ENCODE measurements around the gene BCL2L11.

The BCL2L11 gene

DNA sequence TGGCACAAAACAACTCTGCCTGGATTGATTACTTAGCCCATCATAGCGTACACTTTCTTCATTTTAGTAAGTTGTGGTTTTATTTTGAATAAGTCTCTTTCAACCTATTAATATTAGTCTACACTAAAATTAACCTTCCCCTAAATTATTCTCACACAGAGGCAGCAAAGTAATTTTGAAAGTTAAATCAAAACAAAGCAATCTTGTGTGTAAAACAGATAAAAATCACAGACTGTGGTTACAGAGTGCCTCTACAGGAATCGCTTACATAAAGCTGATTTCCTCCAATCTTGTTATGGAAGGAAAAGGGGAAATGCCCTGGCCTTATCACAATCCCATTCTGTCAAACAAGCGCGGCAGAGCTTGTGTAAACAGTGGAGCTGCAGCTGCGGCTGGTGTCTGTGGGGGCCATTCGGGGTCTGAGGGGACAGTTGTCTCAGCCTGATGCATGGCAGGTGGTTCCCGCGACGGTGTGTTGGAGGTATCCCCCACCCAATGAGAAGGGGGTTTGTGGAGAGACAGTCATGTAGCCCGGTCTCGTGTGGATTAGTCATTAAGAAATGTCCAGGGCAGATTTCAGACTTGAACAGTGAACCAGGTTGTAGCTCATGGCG lies 42.1 kb downstream of the BCL2L11 start:
- Mint-ChIP-seq H3K4me3 (no peak overlapping the region), H3K36me3 (ENCODE audit: low read depth) (peaks cover 72% of the 10 kb centered on the region), H3K27me3 (peaks cover 2% of the 10 kb centered on the region), H3K27ac (peak overlapping the region; percentile 46), H3K9me3 (no peaks in the 10 kb centered on the region), H3K4me1 (peaks cover 52% of the 10 kb centered on the region)
- no peak for DNase-seq
- peak; percentile 48 for ATAC-seq

DNA sequence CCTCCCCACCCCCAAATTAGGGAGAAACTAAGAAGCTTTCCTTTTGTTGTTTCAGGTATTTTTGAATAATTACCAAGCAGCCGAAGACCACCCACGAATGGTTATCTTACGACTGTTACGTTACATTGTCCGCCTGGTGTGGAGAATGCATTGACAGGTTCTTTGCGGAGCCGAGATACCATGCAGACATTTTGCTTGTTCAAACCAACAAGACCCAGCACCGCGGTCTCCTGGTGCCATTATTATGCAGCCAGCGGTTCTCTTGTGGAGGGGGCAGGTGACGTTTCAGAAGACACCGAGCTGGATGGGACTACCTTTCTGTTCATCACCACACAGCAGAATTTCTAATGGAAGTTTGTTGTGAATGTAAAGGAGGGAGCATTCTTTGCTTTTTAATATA lies 43.4 kb downstream of the BCL2L11 start:
- no peaks in the 10 kb centered on the region for H3K9me3 Mint-ChIP-seq
- H3K27ac Mint-ChIP-seq: no peak overlapping the region
- DNase-seq: no peak
- H3K27me3 Mint-ChIP-seq: peaks cover 2% of the 10 kb centered on the region
- no peak overlapping the region for H3K4me3 Mint-ChIP-seq
- ATAC-seq: no peak
- peaks cover 55% of the 10 kb centered on the region for H3K4me1 Mint-ChIP-seq
- peaks cover 63% of the 10 kb centered on the region for H3K36me3 Mint-ChIP-seq (ENCODE audit: low read depth)

DNA sequence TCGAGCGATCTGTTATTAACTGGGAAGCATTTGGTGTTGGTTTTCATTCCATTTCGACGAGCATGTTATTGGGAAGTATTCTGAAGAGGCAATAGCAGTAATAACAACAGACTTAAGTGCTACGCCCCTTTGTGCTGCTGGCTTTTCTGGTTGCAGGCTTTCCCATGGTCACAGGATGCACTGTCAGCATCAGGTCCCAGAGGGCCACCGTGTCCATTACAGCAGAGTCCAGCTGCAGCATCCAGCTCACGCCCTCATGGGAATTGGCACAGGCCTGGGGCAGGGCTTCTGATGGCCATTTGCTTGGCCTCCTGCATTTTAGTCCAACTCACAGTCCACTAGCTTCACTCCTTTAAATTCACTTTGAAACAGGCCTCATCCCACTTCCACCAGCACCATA lies 44.4 kb downstream of the BCL2L11 start:
- Mint-ChIP-seq H3K27ac (no peak overlapping the region), H3K4me3 (no peak overlapping the region), H3K27me3 (peaks cover 5% of the 10 kb centered on the region), H3K9me3 (no peaks in the 10 kb centered on the region), H3K4me1 (peaks cover 57% of the 10 kb centered on the region), H3K36me3 (ENCODE audit: low read depth) (peaks cover 54% of the 10 kb centered on the region)
- DNase-seq (no peak), ATAC-seq (no peak)

DNA sequence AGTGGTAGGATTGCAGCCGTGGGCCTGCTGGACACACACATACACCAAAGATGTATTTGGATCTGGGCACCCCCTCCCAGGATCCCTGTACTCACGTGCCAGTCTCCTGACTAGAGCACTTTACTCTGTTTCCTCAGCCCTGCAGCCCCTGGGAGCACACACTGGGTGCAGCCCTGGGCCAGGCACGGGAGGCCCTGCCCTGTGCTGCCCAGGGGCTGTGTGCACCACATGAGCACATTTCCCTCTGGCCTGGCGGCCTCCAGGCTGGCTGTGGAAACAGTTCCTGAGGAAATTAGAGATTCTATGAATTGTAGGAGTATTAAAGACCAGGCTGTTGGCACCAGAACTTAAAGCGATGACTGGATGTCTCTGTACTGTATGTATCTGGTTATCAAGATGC lies 45.4 kb downstream of the BCL2L11 start:
- Mint-ChIP-seq H3K4me1 (peaks cover 49% of the 10 kb centered on the region), H3K9me3 (no peaks in the 10 kb centered on the region), H3K27ac (no peak overlapping the region), H3K27me3 (peaks cover 6% of the 10 kb centered on the region), H3K36me3 (ENCODE audit: low read depth) (peaks cover 45% of the 10 kb centered on the region), H3K4me3 (no peak overlapping the region)
- DNase-seq (no peak), ATAC-seq (no peak)

DNA sequence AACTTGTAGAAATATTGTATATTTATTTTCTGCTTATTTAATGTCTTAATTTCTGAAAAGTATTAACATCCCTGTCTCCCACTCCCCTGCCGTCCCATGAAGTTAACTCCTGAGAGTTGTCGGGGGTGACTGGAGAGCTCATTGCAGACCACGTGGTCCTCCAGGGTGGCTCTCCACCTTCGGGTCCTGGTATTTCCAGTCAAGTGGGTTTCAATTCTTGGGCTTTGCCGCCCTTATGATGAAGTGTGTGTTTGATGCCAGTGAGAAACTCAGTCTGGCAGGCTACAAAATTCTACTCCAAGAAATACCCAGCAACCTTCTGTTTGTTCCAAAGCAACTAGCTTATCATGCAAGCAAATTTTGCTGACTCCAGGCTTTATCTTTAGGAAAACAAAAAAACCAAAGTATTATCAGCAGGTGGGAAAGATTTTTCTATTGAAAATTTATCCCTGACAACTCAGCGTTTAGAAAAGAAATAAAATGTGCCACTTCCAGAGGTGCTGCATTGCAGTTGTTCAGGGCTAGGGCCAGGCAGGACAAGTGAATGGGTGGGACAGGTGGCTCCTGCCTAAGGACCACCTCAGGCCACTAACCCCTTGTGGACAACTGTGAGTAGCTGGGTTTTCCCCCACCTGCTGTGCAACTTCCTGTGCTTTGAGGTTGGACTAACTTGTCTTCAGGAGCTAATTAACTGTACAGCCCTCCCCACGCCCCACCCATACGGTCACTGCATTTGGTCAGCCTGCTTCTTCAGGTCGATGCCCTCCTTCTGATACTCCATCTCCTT lies 46.6 kb downstream of the BCL2L11 start:
- Mint-ChIP-seq H3K27me3 (peaks cover 10% of the 10 kb centered on the region), H3K27ac (no peak overlapping the region), H3K4me1 (peaks cover 39% of the 10 kb centered on the region), H3K4me3 (no peak overlapping the region), H3K9me3 (no peaks in the 10 kb centered on the region), H3K36me3 (ENCODE audit: low read depth) (peaks cover 35% of the 10 kb centered on the region)
- ATAC-seq (no peak), DNase-seq (no peak)

DNA sequence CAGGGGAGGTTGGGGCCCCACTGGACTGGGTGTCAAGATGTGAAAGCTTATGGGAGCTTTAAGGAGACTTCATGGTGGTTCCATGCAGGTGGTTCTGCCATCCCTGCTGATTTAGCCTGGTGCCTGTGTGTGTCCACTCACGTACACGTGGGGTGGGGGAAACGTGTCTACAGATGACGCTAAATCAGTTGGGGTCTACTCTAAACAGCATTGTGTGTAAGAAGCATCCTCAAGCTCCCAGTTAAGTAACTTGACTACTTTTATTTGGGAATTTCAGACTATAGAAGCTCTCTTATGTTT lies 47.1 kb downstream of the BCL2L11 start:
- no peak overlapping the region for H3K27ac Mint-ChIP-seq
- ATAC-seq (no peak), DNase-seq (no peak)
- no peak overlapping the region for H3K4me3 Mint-ChIP-seq
- H3K36me3 Mint-ChIP-seq (ENCODE audit: low read depth): peaks cover 30% of the 10 kb centered on the region
- peaks cover 34% of the 10 kb centered on the region for H3K4me1 Mint-ChIP-seq
- no peaks in the 10 kb centered on the region for H3K9me3 Mint-ChIP-seq
- H3K27me3 Mint-ChIP-seq: peaks cover 10% of the 10 kb centered on the region

DNA sequence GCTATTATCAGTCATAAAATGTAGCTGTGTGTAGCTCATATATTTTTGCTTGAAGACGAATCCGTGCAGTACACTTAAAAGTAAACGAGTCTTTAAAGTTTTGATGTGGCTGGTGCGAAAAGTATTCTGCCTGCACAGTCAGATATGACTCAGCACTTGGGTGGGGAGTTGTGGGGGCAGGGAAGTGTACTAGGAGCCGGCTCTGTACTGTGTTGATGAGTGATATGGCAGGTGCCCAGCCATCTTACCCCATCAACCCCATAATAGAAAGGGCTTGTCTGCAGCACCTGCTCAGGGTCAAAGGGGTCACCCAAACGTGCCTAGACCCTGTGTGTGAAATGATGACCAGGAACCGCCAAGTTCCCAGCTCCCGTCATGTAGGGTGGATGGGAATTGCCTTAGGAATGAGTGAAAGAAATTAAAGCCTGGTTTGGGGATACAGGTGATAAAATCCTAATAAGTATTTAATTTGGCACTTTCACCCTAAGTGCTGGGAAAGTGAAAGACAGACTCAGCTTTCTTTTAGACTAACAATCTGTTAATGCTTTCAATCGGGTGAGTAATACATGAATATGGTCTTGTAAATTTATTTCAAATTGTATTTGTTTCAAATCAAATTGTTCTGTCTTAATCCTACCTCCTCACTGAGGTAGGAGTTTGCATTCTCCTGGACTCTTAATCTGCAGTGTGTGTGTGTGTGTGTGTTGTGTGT lies 48.0 kb downstream of the BCL2L11 start:
- Mint-ChIP-seq H3K9me3 (no peaks in the 10 kb centered on the region), H3K27ac (peak overlapping the region; percentile 20), H3K27me3 (peaks cover 10% of the 10 kb centered on the region), H3K4me1 (peaks cover 27% of the 10 kb centered on the region), H3K4me3 (no peak overlapping the region), H3K36me3 (ENCODE audit: low read depth) (peaks cover 23% of the 10 kb centered on the region)
- peak; percentile 86 for ATAC-seq
- DNase-seq: peak; percentile 64

DNA sequence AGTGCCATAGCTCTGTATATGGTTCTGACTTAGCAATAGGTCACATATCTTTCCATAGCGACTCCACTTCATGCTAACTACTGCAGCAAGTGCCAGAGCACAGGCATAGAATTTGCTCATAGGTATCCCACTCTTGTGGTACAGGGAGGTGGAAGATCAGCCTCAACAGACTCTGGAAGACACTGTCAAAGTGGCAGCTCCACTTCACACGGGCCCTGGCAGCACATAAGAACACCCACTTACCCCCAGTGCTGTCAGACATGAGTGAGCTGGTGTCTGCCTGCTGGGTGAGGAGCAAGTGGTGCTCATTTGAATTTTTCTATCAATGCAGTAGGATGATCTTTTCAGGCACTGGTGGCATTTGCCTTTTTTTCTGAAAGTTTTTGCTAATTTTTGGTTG lies 48.6 kb downstream of the BCL2L11 start:
- peak; percentile 34 for ATAC-seq
- peaks cover 10% of the 10 kb centered on the region for H3K27me3 Mint-ChIP-seq
- H3K27ac Mint-ChIP-seq: peak overlapping the region; percentile 20
- H3K4me1 Mint-ChIP-seq: peaks cover 27% of the 10 kb centered on the region
- no peak overlapping the region for H3K4me3 Mint-ChIP-seq
- no peaks in the 10 kb centered on the region for H3K9me3 Mint-ChIP-seq
- DNase-seq: no peak
- H3K36me3 Mint-ChIP-seq (ENCODE audit: low read depth): peaks cover 18% of the 10 kb centered on the region

DNA sequence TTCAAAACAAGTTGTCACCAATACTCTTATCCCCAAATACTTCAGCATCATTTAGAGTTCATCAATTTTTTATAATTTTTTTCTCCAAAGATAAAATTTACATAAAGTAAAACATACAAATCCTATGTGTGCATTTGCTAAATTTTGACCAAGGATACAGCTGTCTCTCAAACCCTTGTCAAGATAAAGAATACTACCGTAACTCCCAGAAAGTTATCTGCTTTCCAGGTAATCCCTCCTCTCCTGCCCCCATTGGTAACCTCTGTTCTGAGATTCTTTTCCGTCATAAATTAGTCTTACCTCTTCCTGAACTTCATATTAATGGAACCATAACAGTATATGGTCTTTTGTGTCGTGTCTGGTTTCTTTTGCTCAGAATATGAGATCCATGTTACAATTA lies 49.2 kb downstream of the BCL2L11 start:
- no peak for DNase-seq
- ATAC-seq: no peak
- Mint-ChIP-seq H3K9me3 (no peaks in the 10 kb centered on the region), H3K4me3 (no peak overlapping the region), H3K27ac (no peak overlapping the region), H3K36me3 (ENCODE audit: low read depth) (peaks cover 12% of the 10 kb centered on the region), H3K4me1 (peaks cover 27% of the 10 kb centered on the region), H3K27me3 (peaks cover 13% of the 10 kb centered on the region)

DNA sequence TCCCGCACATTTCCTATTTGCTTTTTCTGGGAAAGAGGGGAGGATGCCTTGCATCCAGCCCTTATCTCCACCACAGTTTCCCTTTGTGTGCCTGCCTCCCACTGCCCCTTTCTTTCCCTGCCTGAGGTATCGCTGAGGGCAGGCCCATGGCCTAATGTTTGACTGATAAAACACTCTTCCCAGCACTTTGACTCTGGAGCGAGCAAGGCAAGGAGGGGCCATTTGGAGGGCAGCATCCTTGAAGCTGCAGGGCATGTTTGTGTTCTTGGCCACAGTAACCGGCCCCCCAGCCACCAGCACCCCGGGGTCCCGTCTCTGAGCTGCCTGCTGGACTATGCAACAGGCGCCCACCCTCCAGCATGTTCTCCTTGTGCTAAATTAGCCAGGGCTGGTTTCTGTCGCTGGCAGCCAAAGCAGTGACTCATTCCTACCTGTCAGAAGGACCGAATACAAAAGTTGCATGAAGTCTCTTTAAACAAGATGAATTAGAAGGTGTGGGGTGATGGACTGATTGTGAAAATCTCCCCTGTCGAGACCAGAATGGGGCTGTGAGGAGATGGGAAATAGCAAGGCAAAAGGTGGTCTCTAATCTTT lies 50.7 kb downstream of the BCL2L11 start:
- Mint-ChIP-seq H3K9me3 (no peaks in the 10 kb centered on the region), H3K36me3 (ENCODE audit: low read depth) (peaks cover 4% of the 10 kb centered on the region)

DNA sequence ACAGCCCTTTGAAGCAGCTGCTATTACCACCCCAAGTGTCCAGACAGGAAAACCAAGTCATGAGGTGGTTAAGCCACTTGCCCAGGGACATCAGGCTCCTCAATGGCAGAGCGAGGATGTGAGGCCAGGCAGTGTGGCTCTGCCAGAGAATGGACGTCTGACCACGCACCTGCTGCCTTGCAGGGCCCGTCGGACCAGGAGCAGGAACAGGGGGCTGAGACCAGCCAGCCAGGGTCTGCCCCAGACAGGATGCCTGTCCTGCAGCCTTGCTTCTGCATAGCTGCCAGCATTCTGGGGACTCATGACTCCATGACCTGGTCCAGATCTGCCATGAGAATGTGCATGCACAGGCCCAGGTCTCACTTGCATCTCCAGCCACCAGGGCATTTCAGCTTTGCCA lies 52.0 kb downstream of the BCL2L11 start:
- no peak for ATAC-seq
- no peaks in the 10 kb centered on the region for H3K9me3 Mint-ChIP-seq

More for the DNA sequence above, 50.7 kb downstream of the BCL2L11 start:
- Mint-ChIP-seq H3K27me3 (peaks cover 14% of the 10 kb centered on the region), H3K27ac (no peak overlapping the region), H3K4me1 (peaks cover 29% of the 10 kb centered on the region), H3K4me3 (no peak overlapping the region)
- DNase-seq: no peak
- ATAC-seq: no peak

DNA sequence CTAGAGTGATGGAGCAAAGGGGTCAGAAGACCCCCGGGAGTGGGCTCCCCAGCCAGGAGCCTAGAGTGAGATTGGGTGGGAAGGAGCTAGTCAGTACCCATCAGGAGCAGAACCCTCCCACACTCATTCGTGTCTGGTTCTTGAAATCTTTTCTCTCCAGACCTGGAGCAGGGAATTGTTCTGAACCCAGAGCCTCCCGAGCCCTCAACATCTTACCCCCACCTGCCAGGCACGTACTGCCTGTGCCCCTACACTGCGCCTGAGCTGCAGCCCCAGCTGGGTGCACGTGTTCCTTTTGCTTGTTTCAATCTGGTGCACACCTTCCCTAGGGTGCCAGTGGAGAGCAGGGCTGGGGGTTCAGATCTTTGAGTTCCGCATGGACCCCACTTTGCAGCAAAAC lies 52.6 kb downstream of the BCL2L11 start:
- DNase-seq: no peak
- H3K4me3 Mint-ChIP-seq: no peak overlapping the region
- H3K27ac Mint-ChIP-seq: no peak overlapping the region
- H3K9me3 Mint-ChIP-seq: no peaks in the 10 kb centered on the region
- ATAC-seq: no peak
- peaks cover 14% of the 10 kb centered on the region for H3K27me3 Mint-ChIP-seq
- H3K4me1 Mint-ChIP-seq: peaks cover 13% of the 10 kb centered on the region
- H3K36me3 Mint-ChIP-seq (ENCODE audit: low read depth): no peaks in the 10 kb centered on the region

More for the DNA sequence above, 52.0 kb downstream of the BCL2L11 start:
- Mint-ChIP-seq H3K36me3 (ENCODE audit: low read depth) (no peaks in the 10 kb centered on the region), H3K4me1 (peaks cover 19% of the 10 kb centered on the region), H3K4me3 (no peak overlapping the region), H3K27me3 (peaks cover 14% of the 10 kb centered on the region), H3K27ac (no peak overlapping the region)
- no peak for DNase-seq

DNA sequence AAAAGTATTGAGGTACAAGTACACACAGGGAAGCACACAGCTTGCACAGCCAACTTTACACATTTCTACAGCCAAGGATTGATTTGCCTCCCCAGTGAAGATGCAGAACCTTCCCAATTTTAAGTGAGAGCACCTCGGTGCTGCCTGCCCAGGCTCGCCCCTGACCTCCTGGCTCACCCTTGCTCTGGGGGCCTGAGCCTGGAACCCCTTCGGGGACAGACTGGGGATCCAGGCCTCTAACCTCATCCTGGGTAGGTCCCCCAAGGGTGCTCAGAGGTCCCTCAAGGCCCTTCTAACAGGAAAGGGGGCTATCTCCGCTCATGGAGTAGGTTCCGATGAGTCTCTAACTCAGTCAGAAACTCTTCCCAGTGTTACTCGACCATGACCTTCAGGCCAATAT lies 53.1 kb downstream of the BCL2L11 start:
- no peak overlapping the region for H3K27ac Mint-ChIP-seq
- no peak overlapping the region for H3K4me3 Mint-ChIP-seq
- peaks cover 14% of the 10 kb centered on the region for H3K27me3 Mint-ChIP-seq
- H3K36me3 Mint-ChIP-seq (ENCODE audit: low read depth): no peaks in the 10 kb centered on the region
- DNase-seq (no peak), ATAC-seq (no peak)
- peaks cover 7% of the 10 kb centered on the region for H3K4me1 Mint-ChIP-seq
- no peaks in the 10 kb centered on the region for H3K9me3 Mint-ChIP-seq

DNA sequence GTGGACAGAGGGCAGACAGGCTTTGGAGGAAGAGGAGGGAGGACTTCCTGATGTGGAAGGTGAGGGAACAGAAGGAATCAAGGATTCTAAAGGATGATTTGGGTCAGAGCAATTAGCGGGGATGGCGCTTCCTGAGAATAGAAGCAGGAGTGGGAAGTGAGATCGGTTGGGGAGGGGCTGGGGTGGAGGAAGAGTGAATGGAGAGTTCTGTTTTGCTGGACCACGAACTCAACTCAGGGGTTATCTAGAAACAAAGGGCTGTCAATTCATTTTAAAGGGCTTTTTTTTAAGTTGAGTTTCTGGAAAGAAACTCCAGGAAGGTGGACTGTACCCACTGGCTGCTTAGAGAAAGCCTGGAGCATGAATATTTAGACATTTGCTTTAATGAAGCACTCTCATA lies 54.9 kb downstream of the BCL2L11 start:
- Mint-ChIP-seq H3K4me3 (no peak overlapping the region), H3K27me3 (peaks cover 13% of the 10 kb centered on the region), H3K36me3 (ENCODE audit: low read depth) (no peaks in the 10 kb centered on the region), H3K4me1 (peaks cover 2% of the 10 kb centered on the region), H3K9me3 (no peaks in the 10 kb centered on the region), H3K27ac (no peak overlapping the region)
- DNase-seq (no peak), ATAC-seq (no peak)

DNA sequence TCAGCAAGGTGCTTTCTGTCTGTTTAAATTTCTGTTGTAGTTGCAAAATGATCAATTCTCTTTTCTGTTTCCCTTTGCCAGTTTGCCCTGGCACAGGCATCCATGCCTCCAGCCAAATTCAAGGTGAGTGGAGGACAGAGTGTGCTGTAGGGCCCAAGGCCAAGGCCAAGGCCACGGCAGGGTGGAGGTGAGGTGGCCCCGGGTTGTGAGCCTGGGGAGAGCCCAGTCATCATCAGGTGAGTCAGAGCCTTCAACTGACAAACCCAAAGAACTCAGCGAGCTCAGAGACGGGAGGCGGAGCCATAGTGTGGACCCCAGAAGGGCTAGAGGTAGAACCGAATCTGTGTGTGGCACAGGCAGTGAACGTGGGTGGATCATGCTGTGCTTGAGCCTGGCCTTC lies 55.7 kb downstream of the BCL2L11 start:
- peak; percentile 50 for ATAC-seq
- Mint-ChIP-seq H3K27me3 (peaks cover 11% of the 10 kb centered on the region), H3K36me3 (ENCODE audit: low read depth) (no peaks in the 10 kb centered on the region), H3K9me3 (no peaks in the 10 kb centered on the region), H3K4me1 (peaks cover 2% of the 10 kb centered on the region), H3K4me3 (no peak overlapping the region), H3K27ac (no peak overlapping the region)
- no peak for DNase-seq

Data from activated naive CD8-positive, alpha-beta T cell treated with anti-CD3 and anti-CD28 coated beads, Interleukin-2, amount 50 U/mL, for 24 hours (primary cell).